ENCODE results near the gene SIGLEC7.
"Not testable (repeated sequence)": the region's sequence is repeated elsewhere in the genome, so short reads cannot be mapped to it uniquely, and the experiment has no call there.

Gene SIGLEC7

GRCh38 chr19:51137792-51138425 is 4.2 kb upstream of the SIGLEC7 start:
- Histone ChIP-seq H3K4me3 (ENCODE audit: insufficient read depth, low read depth, low read length) (no peak overlapping the region), H3K27ac (ENCODE audit: insufficient read depth, low read depth, low read length, poor library complexity, severe bottlenecking) (no peak overlapping the region), H3K9me3 (ENCODE audit: control insufficient read depth, low read length) (no peaks in the 10 kb centered on the region), H3K27me3 (ENCODE audit: control insufficient read depth, insufficient read depth, low read length, poor library complexity, severe bottlenecking) (no peaks in the 10 kb centered on the region), H3K4me1 (ENCODE audit: control insufficient read depth, insufficient read depth, low read length) (no peaks in the 10 kb centered on the region), H3K36me3 (ENCODE audit: control insufficient read depth, insufficient read depth, low read length) (no peaks in the 10 kb centered on the region)
- 87 to 88% methylated on average over 9 of the region's 9 CpGs for WGBS, 2 experiments

GRCh38 chr19:51138549-51138979 is 3.5 kb upstream of the SIGLEC7 start:
- Histone ChIP-seq H3K4me1 (ENCODE audit: control insufficient read depth, insufficient read depth, low read length) (no peaks in the 10 kb centered on the region), H3K27me3 (ENCODE audit: control insufficient read depth, insufficient read depth, low read length, poor library complexity, severe bottlenecking) (no peaks in the 10 kb centered on the region), H3K9me3 (ENCODE audit: control insufficient read depth, low read length) (no peaks in the 10 kb centered on the region), H3K4me3 (ENCODE audit: insufficient read depth, low read depth, low read length) (no peak overlapping the region), H3K36me3 (ENCODE audit: control insufficient read depth, insufficient read depth, low read length) (no peaks in the 10 kb centered on the region), H3K27ac (ENCODE audit: insufficient read depth, low read depth, low read length, poor library complexity, severe bottlenecking) (no peak overlapping the region)
- WGBS, 2 experiments: 88% methylated on average over 6 of the region's 6 CpGs

- no peaks in the 10 kb centered on the region for H3K4me1 ChIP-seq (ENCODE audit: control insufficient read depth, insufficient read depth, low read length)
These were observed 2.6 kb upstream of the SIGLEC7 start for GRCh38 chr19:51139299-51140014.

GRCh38 chr19:51140441-51140840 is 1.7 kb upstream of the SIGLEC7 start:
- H3K4me1 ChIP-seq (ENCODE audit: control insufficient read depth, insufficient read depth, low read length): no peaks in the 10 kb centered on the region
- no peak overlapping the region for H3K27ac ChIP-seq (ENCODE audit: insufficient read depth, low read depth, low read length, poor library complexity, severe bottlenecking)
- no peaks in the 10 kb centered on the region for H3K27me3 ChIP-seq (ENCODE audit: control insufficient read depth, insufficient read depth, low read length, poor library complexity, severe bottlenecking)
- H3K36me3 ChIP-seq (ENCODE audit: control insufficient read depth, insufficient read depth, low read length): no peaks in the 10 kb centered on the region
- 27 to 38% methylated on average over 5 to 6 of the region's 6 CpGs for WGBS, 2 experiments
- H3K4me3 ChIP-seq (ENCODE audit: insufficient read depth, low read depth, low read length): no peak overlapping the region
- no peaks in the 10 kb centered on the region for H3K9me3 ChIP-seq (ENCODE audit: control insufficient read depth, low read length)

More at GRCh38 chr19:51139299-51140014, 2.6 kb upstream of the SIGLEC7 start:
- no peak overlapping the region for H3K4me3 ChIP-seq (ENCODE audit: insufficient read depth, low read depth, low read length)
- no peaks in the 10 kb centered on the region for H3K27me3 ChIP-seq (ENCODE audit: control insufficient read depth, insufficient read depth, low read length, poor library complexity, severe bottlenecking)
- WGBS, 2 experiments: 91 to 96% methylated on average over 4 of the region's 4 CpGs
- H3K9me3 ChIP-seq (ENCODE audit: control insufficient read depth, low read length): no peaks in the 10 kb centered on the region
- H3K36me3 ChIP-seq (ENCODE audit: control insufficient read depth, insufficient read depth, low read length): no peaks in the 10 kb centered on the region
- H3K27ac ChIP-seq (ENCODE audit: insufficient read depth, low read depth, low read length, poor library complexity, severe bottlenecking): no peak overlapping the region

- Histone ChIP-seq H3K27me3 (ENCODE audit: control insufficient read depth, insufficient read depth, low read length, poor library complexity, severe bottlenecking) (no peaks in the 10 kb centered on the region), H3K4me3 (ENCODE audit: insufficient read depth, low read depth, low read length) (no peak overlapping the region), H3K9me3 (ENCODE audit: control insufficient read depth, low read length) (no peaks in the 10 kb centered on the region), H3K36me3 (ENCODE audit: control insufficient read depth, insufficient read depth, low read length) (no peaks in the 10 kb centered on the region), H3K4me1 (ENCODE audit: control insufficient read depth, insufficient read depth, low read length) (no peaks in the 10 kb centered on the region), H3K27ac (ENCODE audit: insufficient read depth, low read depth, low read length, poor library complexity, severe bottlenecking) (no peak overlapping the region)
- WGBS, 2 experiments: 89 to 95% methylated on average over 6 of the region's 6 CpGs
These were observed 920 bp upstream of the SIGLEC7 start for GRCh38 chr19:51141181-51141580.

- 89 to 90% methylated on average over 15 of the region's 15 CpGs for WGBS, 2 experiments
- H3K36me3 ChIP-seq (ENCODE audit: control insufficient read depth, insufficient read depth, low read length); H3K4me1 ChIP-seq (ENCODE audit: control insufficient read depth, insufficient read depth, low read length); H3K27me3 ChIP-seq (ENCODE audit: control insufficient read depth, insufficient read depth, low read length, poor library complexity, severe bottlenecking); H3K27ac ChIP-seq (ENCODE audit: insufficient read depth, low read depth, low read length, poor library complexity, severe bottlenecking); H3K9me3 ChIP-seq (ENCODE audit: control insufficient read depth, low read length); H3K4me3 ChIP-seq (ENCODE audit: insufficient read depth, low read depth, low read length): not testable (repeated sequence)
These were observed 841 bp downstream of the SIGLEC7 start for GRCh38 chr19:51142809-51143475.

GRCh38 chr19:51143486-51143885 is 1.4 kb downstream of the SIGLEC7 start:
- no peaks in the 10 kb centered on the region for H3K4me1 ChIP-seq (ENCODE audit: control insufficient read depth, insufficient read depth, low read length)
- no peak overlapping the region for H3K27ac ChIP-seq (ENCODE audit: insufficient read depth, low read depth, low read length, poor library complexity, severe bottlenecking)
- WGBS, 2 experiments: 90 to 91% methylated on average over 5 of the region's 5 CpGs
- H3K36me3 ChIP-seq (ENCODE audit: control insufficient read depth, insufficient read depth, low read length): no peaks in the 10 kb centered on the region
- H3K4me3 ChIP-seq (ENCODE audit: insufficient read depth, low read depth, low read length): no peak overlapping the region
- no peaks in the 10 kb centered on the region for H3K27me3 ChIP-seq (ENCODE audit: control insufficient read depth, insufficient read depth, low read length, poor library complexity, severe bottlenecking)
- no peaks in the 10 kb centered on the region for H3K9me3 ChIP-seq (ENCODE audit: control insufficient read depth, low read length)

- no peaks in the 10 kb centered on the region for H3K36me3 ChIP-seq (ENCODE audit: control insufficient read depth, insufficient read depth, low read length)
- H3K9me3 ChIP-seq (ENCODE audit: control insufficient read depth, low read length): no peaks in the 10 kb centered on the region
- H3K4me1 ChIP-seq (ENCODE audit: control insufficient read depth, insufficient read depth, low read length): no peaks in the 10 kb centered on the region
- no peak overlapping the region for H3K27ac ChIP-seq (ENCODE audit: insufficient read depth, low read depth, low read length, poor library complexity, severe bottlenecking)
- H3K27me3 ChIP-seq (ENCODE audit: control insufficient read depth, insufficient read depth, low read length, poor library complexity, severe bottlenecking): no peaks in the 10 kb centered on the region
- H3K4me3 ChIP-seq (ENCODE audit: insufficient read depth, low read depth, low read length): no peak overlapping the region
- 89 to 90% methylated on average over 11 of the region's 11 CpGs for WGBS, 2 experiments
These were observed 2.5 kb downstream of the SIGLEC7 start for GRCh38 chr19:51144482-51145045.

- Histone ChIP-seq H3K4me3 (ENCODE audit: insufficient read depth, low read depth, low read length) (no peak overlapping the region), H3K36me3 (ENCODE audit: control insufficient read depth, insufficient read depth, low read length) (no peaks in the 10 kb centered on the region), H3K27me3 (ENCODE audit: control insufficient read depth, insufficient read depth, low read length, poor library complexity, severe bottlenecking) (no peaks in the 10 kb centered on the region), H3K4me1 (ENCODE audit: control insufficient read depth, insufficient read depth, low read length) (no peaks in the 10 kb centered on the region), H3K9me3 (ENCODE audit: control insufficient read depth, low read length) (no peaks in the 10 kb centered on the region), H3K27ac (ENCODE audit: insufficient read depth, low read depth, low read length, poor library complexity, severe bottlenecking) (no peak overlapping the region)
- WGBS, 2 experiments: 71 to 82% methylated on average over 3 of the region's 4 CpGs
These were observed 3.9 kb downstream of the SIGLEC7 start for GRCh38 chr19:51145916-51146493.

- no peak overlapping the region for H3K4me3 ChIP-seq (ENCODE audit: insufficient read depth, low read depth, low read length)
- H3K9me3 ChIP-seq (ENCODE audit: control insufficient read depth, low read length): no peaks in the 10 kb centered on the region
- WGBS, 2 experiments: 92 to 95% methylated on average over 7 of the region's 7 CpGs
- no peaks in the 10 kb centered on the region for H3K27me3 ChIP-seq (ENCODE audit: control insufficient read depth, insufficient read depth, low read length, poor library complexity, severe bottlenecking)
- H3K4me1 ChIP-seq (ENCODE audit: control insufficient read depth, insufficient read depth, low read length): no peaks in the 10 kb centered on the region
- H3K36me3 ChIP-seq (ENCODE audit: control insufficient read depth, insufficient read depth, low read length): no peaks in the 10 kb centered on the region
- H3K27ac ChIP-seq (ENCODE audit: insufficient read depth, low read depth, low read length, poor library complexity, severe bottlenecking): no peak overlapping the region
These were observed 4.7 kb downstream of the SIGLEC7 start for GRCh38 chr19:51146751-51147150.
